Endothelial cell of umbilical vein (primary cell): ENCODE results near the gene CYP4V2. TPM values are rescaled to one million over a fixed set of nuclear protein-coding genes. Genes with fewer than 3 reads are reported as not detected.

ENCODE experiments used
- BruUV-seq: library from RNA; stranded (reverse); fragments of 400-500 nt; replicated peaks from 2 replicates; lab custom pipeline; 2021; lab: Mats Ljungman, UMichigan
- CTCF ChIA-PET: fragments of 300-600, 350-600 bp; sonication (Branson Sonifier 250); formaldehyde crosslinking; loops from one replicate; lab custom pipeline; 2021; ENCODE audit warnings: antibody characterized with exemption, inconsistent platforms; lab: Charles Lee
- POLR2A ChIA-PET: fragments of 300-600, 350-600 bp; sonication (Branson Sonifier 250); formaldehyde crosslinking; loops from one replicate; lab custom pipeline; 2021; ENCODE audit warnings: antibody characterized with exemption, inconsistent platforms; lab: Charles Lee
- DNase-seq: peaks from one replicate; pipeline ENCODE4 v3.0.0-alpha.2; 2011; ENCODE audit warnings: low read depth, low spot score
- FAIRE-seq: peaks from 2 replicates; lab custom pipeline; 2011; peaks lifted over from hg19 to GRCh38; lab: Jason Lieb, UNC
- H2AFZ ChIP-seq: 2 replicates; pipeline ENCODE4 v1.6.0; 2012; ENCODE audit warnings: low read depth, low read length, control low read depth, inconsistent platforms
- H3K27ac ChIP-seq: 2 replicates; pipeline ENCODE4 v1.5.1; 2011; ENCODE audit warnings: low read depth, mild to moderate bottlenecking, control low read depth, low read length, moderate library complexity; ENCODE audit not compliant: insufficient read depth
- H3K27me3 ChIP-seq, 2 experiments: 2 replicates each; pipeline versions ENCODE4 v1.6.0 to v1.6.1; 2011; ENCODE audit warnings: low read length in 2 of 2, mixed read lengths in 1 of 2; ENCODE audit not compliant: control insufficient read depth in 2 of 2, insufficient read depth in 2 of 2
- H3K36me3 ChIP-seq, 2 experiments: 2 replicates in 1 of 2; 3 replicates in 1 of 2; pipeline ENCODE4 v1.5.1; 2011; ENCODE audit warnings: low read length in 2 of 2, mild to moderate bottlenecking in 1 of 2, moderate library complexity in 1 of 2; ENCODE audit not compliant: control insufficient read depth in 2 of 2, insufficient read depth in 2 of 2; ENCODE audit errors: extremely low read depth in 1 of 2
- H3K4me1 ChIP-seq: 3 replicates; pipeline ENCODE4 v1.5.1; 2011; ENCODE audit warnings: mild to moderate bottlenecking, low read length; ENCODE audit not compliant: control insufficient read depth, insufficient read depth; ENCODE audit errors: extremely low read depth
- H3K4me2 ChIP-seq: 2 replicates; pipeline ENCODE4 v1.6.1; 2011; ENCODE audit warnings: low read length, control low read depth, mixed read lengths; ENCODE audit not compliant: insufficient read depth
- H3K4me3 ChIP-seq, 3 experiments: fragments of 200-600 bp in 1 of 3; sonication (generic), shearing (Covaris generic) in 1 of 3; replicated peaks in 1 of 3; 2 replicates each; pipeline ENCODE4 v1.5.1; 2011 to 2016; ENCODE audit warnings: control low read depth in 3 of 3, low read length in 3 of 3, mild to moderate bottlenecking in 2 of 3, inconsistent platforms in 1 of 3, low read depth in 1 of 3, moderate library complexity in 1 of 3; ENCODE audit not compliant: insufficient read depth in 1 of 3
- H3K79me2 ChIP-seq: 2 replicates; pipeline ENCODE4 v1.6.0; 2012; ENCODE audit warnings: low read length, inconsistent platforms; ENCODE audit not compliant: control insufficient read depth, insufficient read depth
- H3K9ac ChIP-seq: replicated peaks from 2 replicates; pipeline ENCODE3; 2011; ENCODE audit warnings: low read length, control low read depth; ENCODE audit not compliant: insufficient read depth; ENCODE audit errors: extremely low read depth
- H3K9me1 ChIP-seq: replicated peaks from 3 replicates; pipeline ENCODE4 v1.6.0; 2011; ENCODE audit warnings: mild to moderate bottlenecking, low read length; ENCODE audit not compliant: control insufficient read depth, insufficient read depth; ENCODE audit errors: extremely low read depth
- H3K9me3 ChIP-seq: replicated peaks from 2 replicates; pipeline ENCODE4 v1.5.1; 2012; ENCODE audit warnings: low read length, inconsistent platforms; ENCODE audit not compliant: control insufficient read depth, insufficient read depth
- H4K20me1 ChIP-seq: replicated peaks from 2 replicates; pipeline ENCODE3; 2011; ENCODE audit warnings: mild to moderate bottlenecking, low read length; ENCODE audit not compliant: control insufficient read depth, insufficient read depth; ENCODE audit errors: extremely low read depth
- CTCF ChIP-seq, 2 donors: IDR thresholded peaks; 1 replicate in 1 of 2; 2 replicates in 1 of 2; pipeline ENCODE4 v1.5.1; 2011; ENCODE audit warnings: low read length in 2 of 2, mild to moderate bottlenecking in 2 of 2, moderate library complexity in 2 of 2, control low read depth in 1 of 2, inconsistent platforms in 1 of 2, low read depth in 1 of 2; ENCODE audit not compliant: insufficient read depth in 1 of 2; ENCODE audit errors: extremely low read depth in 1 of 2
- JUN ChIP-seq: IDR thresholded peaks from 2 replicates; pipeline ENCODE4 v1.6.1; 2011; ENCODE audit warnings: borderline replicate concordance, low read depth; ENCODE audit not compliant: insufficient read length, insufficient read depth
- MYC ChIP-seq: IDR thresholded peaks from one replicate; pipeline ENCODE4 v1.6.1; 2011; ENCODE audit warnings: mild to moderate bottlenecking, low read depth, low read length
- POLR2A ChIP-seq: IDR thresholded peaks from 2 replicates; pipeline ENCODE4 v1.6.1; 2012; ENCODE audit warnings: low read depth, mild to moderate bottlenecking, control low read depth, low read length
- POLR2AphosphoS5 ChIP-seq: IDR thresholded peaks from 2 replicates; pipeline ENCODE4 v1.6.1; 2012; ENCODE audit warnings: low read depth, mild to moderate bottlenecking, control low read depth, low read length, moderate library complexity; ENCODE audit not compliant: insufficient read depth
- dilution Hi-C: fragments of 300-500 bp; cut with MboI; formaldehyde crosslinking; loops from one replicate; pipeline ENCODE4 v1.15.0; 2019; ENCODE audit warnings: low sequenced_read_pairs; ENCODE audit not compliant: extremely low pct_ligation_motif_present
- intact Hi-C: fragments of 100-400 bp; cut with micrococcal nuclease; formaldehyde crosslinking; loops from one replicate; pipeline ENCODE4 v1.10.0; 2022
- polyA plus RNA-seq, 4 experiments: library from polyadenylated mRNA; depleted of rRNA in 3 of 4; stranded (reverse) in 3 of 4; unstranded in 1 of 4; fragments of >200 nt; gene quantifications; 2 replicates each; pipeline versions ENCODE4 v1.2.1 to v1.2.3, GENCODE V29; 2011 to 2012; ENCODE audit warnings: missing spikeins in 1 of 4
- total RNA-seq: library from RNA; stranded (reverse); gene quantifications from 2 replicates; pipeline ENCODE4 v1.2.3, GENCODE V29; 2021
- TF ChIP-seq, protein P1 (sequence below): IDR thresholded peaks from 2 replicates; pipeline ENCODE4 v1.6.1; 2011; ENCODE audit not compliant: insufficient read depth, insufficient read length

The CYP4V2 gene
- total and polyA plus RNA-seq, 2 donors (not counting 3 experiments of a cell fraction or from before 2014, with no cell fraction given) = 0.28 to 1.7 TPM

DNA sequence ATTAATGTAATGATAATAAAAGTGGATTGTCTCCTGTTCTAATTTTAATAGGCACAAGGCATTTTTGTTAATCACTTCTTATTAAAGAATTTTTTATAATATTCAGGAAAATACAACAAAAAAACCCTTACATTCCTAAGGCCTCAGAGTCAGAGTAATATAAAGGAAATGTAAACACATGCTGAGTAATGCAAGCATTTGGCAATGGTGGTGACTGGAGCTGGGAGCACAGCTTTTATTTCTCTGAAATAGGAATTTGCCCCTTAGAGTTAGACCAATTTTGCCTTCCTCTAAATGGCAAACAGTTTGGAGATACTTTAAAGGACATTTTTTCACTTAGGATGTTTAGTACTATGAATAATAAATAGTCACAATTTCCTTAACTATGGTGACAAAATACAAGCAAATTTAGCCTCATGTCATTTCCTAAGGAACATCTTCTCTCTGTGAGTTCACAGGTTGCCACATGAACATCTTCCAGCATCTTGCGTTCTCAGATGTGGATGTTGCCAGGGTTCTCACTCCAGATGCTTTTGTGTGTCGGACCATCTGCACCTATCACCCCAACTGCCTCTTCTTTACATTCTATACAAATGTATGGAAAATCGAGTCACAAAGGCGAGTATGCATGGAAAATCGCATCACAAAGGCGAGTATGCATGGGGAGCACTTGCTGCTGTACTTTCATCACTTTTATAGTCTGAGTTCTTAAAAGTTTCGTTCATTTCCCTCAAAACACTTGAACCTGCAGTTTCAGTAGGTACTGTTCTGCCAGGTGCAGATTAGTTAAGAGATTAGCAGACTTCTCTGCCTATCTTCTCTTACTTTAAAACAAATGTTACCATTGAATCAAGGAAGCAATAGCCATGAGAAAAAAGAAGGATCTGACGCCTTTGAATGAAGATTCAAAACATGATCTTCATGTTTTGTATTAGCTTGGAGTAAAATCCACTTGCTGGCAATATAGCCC, 58.7 kb downstream of the CYP4V2 start:
- POLR2A ChIA-PET = no interaction called here

GRCh38 chr4:186250760-186251159, 59.4 kb downstream of the CYP4V2 start:
- no peak overlapping the region for H3K9ac ChIP-seq
- ChIA-PET POLR2A (no interaction called here), CTCF (no interaction called here)
- no peak overlapping the region for H3K27ac ChIP-seq
- DNase-seq = no peak
- no peaks in the 10 kb centered on the region for H3K9me3 ChIP-seq
- no peaks in the 10 kb centered on the region for H3K27me3 ChIP-seq
- H3K4me2 ChIP-seq = no peak overlapping the region
- H3K36me3 ChIP-seq = no peaks in the 10 kb centered on the region
- TF ChIP-seq CTCF (IDR thresholded peaks at IDR 0.05; ENCODE audit: extremely low read depth in 1 of 2, insufficient read depth in 1 of 2, low read depth in 1 of 2, low read length in 2 of 2) = no peak
- H2AFZ ChIP-seq = no peak overlapping the region
- H3K9me1 ChIP-seq = no peaks in the 10 kb centered on the region
- no peak for FAIRE-seq
- H4K20me1 ChIP-seq = no peaks in the 10 kb centered on the region
- H3K79me2 ChIP-seq = no peaks in the 10 kb centered on the region
- no peaks in the 10 kb centered on the region for H3K4me1 ChIP-seq
- dilution Hi-C loops = no loop called here
- no TSS peak for BruUV-seq
- intact Hi-C loops = no loop called here
- no peak overlapping the region for H3K4me3 ChIP-seq

More for the DNA sequence above, 58.7 kb downstream of the CYP4V2 start:
- dilution Hi-C loops (no loop called here), intact Hi-C loops (no loop called here)
- FAIRE-seq (no peak), DNase-seq (no peak)
- Histone ChIP-seq H3K4me1 (no peaks in the 10 kb centered on the region), H3K9me1 (no peaks in the 10 kb centered on the region), H2AFZ (no peak overlapping the region), H3K27me3 (no peaks in the 10 kb centered on the region), H4K20me1 (no peaks in the 10 kb centered on the region), H3K4me3 (no peak overlapping the region), H3K4me2 (no peak overlapping the region), H3K27ac (no peak overlapping the region), H3K9ac (no peak overlapping the region), H3K36me3 (no peaks in the 10 kb centered on the region), H3K79me2 (no peaks in the 10 kb centered on the region), H3K9me3 (no peaks in the 10 kb centered on the region)
- BruUV-seq = no TSS peak
- no peak for TF ChIP-seq JUN
- no peak for TF ChIP-seq POLR2AphosphoS5
- no peak for TF ChIP-seq POLR2A
- TF ChIP-seq, protein P1, sequence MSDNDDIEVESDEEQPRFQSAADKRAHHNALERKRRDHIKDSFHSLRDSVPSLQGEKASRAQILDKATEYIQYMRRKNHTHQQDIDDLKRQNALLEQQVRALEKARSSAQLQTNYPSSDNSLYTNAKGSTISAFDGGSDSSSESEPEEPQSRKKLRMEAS = no peak
- TF ChIP-seq MYC = no peak
- CTCF ChIA-PET = no interaction called here
